ENCODE results near the gene ALPP.
"Not testable (repeated sequence)": the region's sequence is repeated elsewhere in the genome, so short reads cannot be mapped to it uniquely, and the experiment has no call there.

The ALPP gene

DNA sequence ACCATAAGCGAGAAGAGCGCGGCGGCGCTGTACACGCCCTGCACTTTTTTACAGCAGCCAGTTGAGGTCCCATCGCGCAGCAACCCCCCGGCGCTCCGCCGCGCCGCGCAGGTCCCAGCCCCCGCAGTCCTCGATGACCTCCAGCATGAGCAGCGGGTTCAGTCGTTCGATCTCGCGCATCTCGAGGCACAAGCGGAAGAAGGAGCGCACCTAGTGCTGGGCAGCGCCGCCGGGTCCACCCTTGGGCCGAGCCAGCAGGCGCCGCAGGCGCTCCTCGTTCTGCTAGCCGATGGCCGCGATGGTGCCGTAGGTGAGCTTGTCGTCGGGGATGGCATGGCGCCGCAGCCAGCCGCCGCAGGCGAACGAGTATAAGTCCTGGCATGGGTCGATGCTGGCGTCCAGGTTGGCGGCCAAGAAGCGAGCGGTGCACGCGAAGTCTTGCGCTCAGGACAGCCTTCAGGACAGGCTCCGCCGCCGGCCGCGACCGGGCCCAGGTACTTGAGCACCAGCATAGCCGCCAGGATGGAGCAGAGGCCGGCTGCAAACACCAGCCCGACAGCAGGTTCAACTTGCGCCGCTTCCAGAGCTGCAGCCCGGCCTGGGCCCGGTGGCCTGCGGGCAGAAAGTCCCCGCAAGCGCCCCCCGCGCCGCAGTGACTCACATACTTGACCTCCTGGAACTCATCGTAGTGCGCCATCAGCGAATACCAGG lies 8.3 kb downstream of the ALPP start:
- ATAC-seq (replicated peaks) (no peak), DNase-seq (no peak)
- Mint-ChIP-seq H3K27me3 (peaks cover 62 to 80% of the 10 kb centered on the region in 2 donors), H3K36me3 (ENCODE audit: insufficient read depth) (no peaks in the 10 kb centered on the region), H3K4me1 (ENCODE audit: low read depth in 2 of 2) (peaks cover 4 to 6% of the 10 kb centered on the region in 2 donors), H3K9me3 (no peaks in the 10 kb centered on the region), H3K27ac (no peak overlapping the region), H3K4me3 (peak overlapping the region in 1 of 2 donors; percentile 26)

- Mint-ChIP-seq H3K27ac (no peak overlapping the region), H3K36me3 (ENCODE audit: insufficient read depth) (no peaks in the 10 kb centered on the region), H3K9me3 (no peaks in the 10 kb centered on the region), H3K4me1 (ENCODE audit: low read depth in 2 of 2) (peaks cover 4 to 6% of the 10 kb centered on the region in 2 donors), H3K27me3 (peaks cover 55 to 77% of the 10 kb centered on the region in 2 donors), H3K4me3 (no peak overlapping the region)
- ATAC-seq (replicated peaks) (no peak), DNase-seq (no peak)
These were observed 9.1 kb downstream of the ALPP start for GRCh38 chr2:232387451-232388171.

- H3K4me3 Mint-ChIP-seq: no peak overlapping the region
- H3K4me1 Mint-ChIP-seq (ENCODE audit: low read depth in 2 of 2): peaks cover 4 to 6% of the 10 kb centered on the region in 2 donors
- ATAC-seq (replicated peaks) (no peak), DNase-seq (no peak)
- no peak overlapping the region for H3K27ac Mint-ChIP-seq
- no peaks in the 10 kb centered on the region for H3K9me3 Mint-ChIP-seq
- H3K36me3 Mint-ChIP-seq (ENCODE audit: insufficient read depth): no peaks in the 10 kb centered on the region
- peaks cover 50 to 69% of the 10 kb centered on the region in 2 donors for H3K27me3 Mint-ChIP-seq
These were observed 9.9 kb downstream of the ALPP start for GRCh38 chr2:232388324-232388891.

DNA sequence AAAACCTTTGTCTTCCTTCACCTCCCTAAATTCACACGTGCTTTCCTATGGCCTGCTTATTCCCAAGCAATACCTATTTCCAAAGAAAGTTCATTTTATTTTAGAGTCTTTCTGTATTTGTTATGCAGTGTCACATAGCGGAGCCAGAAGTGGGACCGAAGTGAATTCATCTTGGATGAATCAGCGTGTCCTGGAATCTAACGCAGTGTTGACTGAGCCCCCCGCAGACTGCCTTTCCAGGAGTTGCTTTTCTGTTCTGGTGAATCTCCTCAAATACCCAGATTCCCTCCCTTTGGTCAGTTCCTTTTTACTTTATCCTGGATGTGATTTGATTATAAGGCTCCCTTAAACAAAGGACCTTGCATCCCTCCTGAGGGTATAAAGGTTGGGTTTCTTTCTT lies 10.8 kb downstream of the ALPP start:
- Mint-ChIP-seq H3K27me3 (peaks cover 46 to 60% of the 10 kb centered on the region in 2 donors), H3K4me3 (no peak overlapping the region), H3K9me3 (no peaks in the 10 kb centered on the region), H3K36me3 (ENCODE audit: insufficient read depth) (no peaks in the 10 kb centered on the region), H3K27ac (no peak overlapping the region), H3K4me1 (ENCODE audit: low read depth in 2 of 2) (peaks cover 4 to 6% of the 10 kb centered on the region in 2 donors)
- DNase-seq (no peak), ATAC-seq (replicated peaks) (no peak)

- Mint-ChIP-seq H3K4me1 (ENCODE audit: low read depth in 2 of 2) (peaks cover 4 to 6% of the 10 kb centered on the region in 2 donors), H3K36me3 (ENCODE audit: insufficient read depth) (no peaks in the 10 kb centered on the region), H3K27ac (no peak overlapping the region), H3K4me3 (no peak overlapping the region), H3K9me3 (no peaks in the 10 kb centered on the region), H3K27me3 (peaks cover 39 to 48% of the 10 kb centered on the region in 2 donors)
- no peak for ATAC-seq (replicated peaks)
- DNase-seq: no peak
These were observed 12.1 kb downstream of the ALPP start for GRCh38 chr2:232390661-232391060.

DNA sequence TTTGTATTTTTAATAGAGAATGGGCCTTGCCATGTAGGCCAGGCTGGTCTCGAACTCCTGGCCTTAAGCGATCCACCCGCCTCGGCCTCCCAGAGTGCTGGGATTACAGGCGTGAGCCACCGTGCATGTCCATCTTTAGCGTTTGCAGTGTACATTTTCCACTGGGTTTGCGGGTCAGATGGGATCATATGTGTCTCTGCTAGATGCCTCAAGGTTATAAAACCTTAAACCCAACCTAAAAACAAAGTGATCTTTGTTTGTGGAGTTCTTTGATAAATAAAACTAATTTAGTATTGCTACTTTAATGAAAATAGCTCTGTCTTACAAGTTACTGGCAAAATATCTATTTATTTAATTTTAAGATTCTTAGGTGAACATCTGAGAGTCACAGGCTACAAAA lies 15.0 kb downstream of the ALPP start:
- H3K4me1 Mint-ChIP-seq (ENCODE audit: low read depth in 2 of 2): no peaks in the 10 kb centered on the region
- no peaks in the 10 kb centered on the region for H3K9me3 Mint-ChIP-seq
- no peak overlapping the region for H3K27ac Mint-ChIP-seq
- DNase-seq: no peak
- no peak overlapping the region for H3K4me3 Mint-ChIP-seq
- ATAC-seq (replicated peaks): no peak
- H3K36me3 Mint-ChIP-seq (ENCODE audit: insufficient read depth): no peaks in the 10 kb centered on the region
- peaks cover 35 to 43% of the 10 kb centered on the region in 2 donors for H3K27me3 Mint-ChIP-seq

DNA sequence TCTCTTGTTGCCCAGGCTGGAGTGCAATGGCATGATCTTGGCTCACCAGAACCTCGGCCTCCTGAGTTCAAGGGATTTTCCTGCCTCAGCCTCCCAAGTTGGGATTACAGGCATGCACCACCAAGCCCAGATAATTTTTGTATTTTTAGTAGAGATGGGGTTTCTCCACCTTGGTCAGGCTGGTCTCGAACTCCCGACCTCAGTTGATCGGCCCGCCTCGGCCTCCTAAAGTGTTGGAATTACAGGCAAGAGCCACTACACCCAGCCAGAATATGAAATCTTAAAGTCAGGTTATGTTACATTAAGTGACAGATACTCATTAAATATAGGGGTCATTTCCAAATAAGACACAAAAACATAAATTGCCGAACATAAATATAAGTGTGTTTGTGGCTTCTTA lies 15.9 kb downstream of the ALPP start:
- H3K4me3 Mint-ChIP-seq; DNase-seq; H3K36me3 Mint-ChIP-seq (ENCODE audit: insufficient read depth); H3K27ac Mint-ChIP-seq; ATAC-seq (replicated peaks); H3K4me1 Mint-ChIP-seq (ENCODE audit: low read depth in 2 of 2); H3K9me3 Mint-ChIP-seq: not testable (repeated sequence)
- H3K27me3 Mint-ChIP-seq: peaks cover 32 to 39% of the 10 kb centered on the region in 2 donors

DNA sequence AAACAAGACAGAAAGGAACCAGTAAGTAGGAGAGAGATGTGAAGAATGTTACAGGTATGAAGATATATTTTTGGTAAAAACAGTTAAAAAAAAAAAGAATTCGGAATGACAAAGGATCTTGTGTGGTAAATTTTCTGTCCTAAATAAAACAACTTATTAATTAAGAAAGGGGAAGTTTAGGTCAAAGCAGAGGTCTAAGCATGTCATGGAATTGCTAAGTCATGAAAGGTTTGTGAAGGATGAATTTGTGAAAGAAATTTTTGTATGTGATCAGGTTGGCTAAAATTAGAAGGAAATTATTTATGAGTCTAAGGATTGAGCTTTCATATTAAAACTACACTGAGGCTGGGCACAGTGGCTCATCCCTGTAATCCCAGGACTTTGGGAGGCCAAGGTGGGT lies 17.0 kb downstream of the ALPP start:
- DNase-seq: no peak
- no peaks in the 10 kb centered on the region for H3K4me1 Mint-ChIP-seq (ENCODE audit: low read depth in 2 of 2)
- no peak overlapping the region for H3K27ac Mint-ChIP-seq
- H3K4me3 Mint-ChIP-seq: no peak overlapping the region
- H3K27me3 Mint-ChIP-seq: peaks cover 30 to 39% of the 10 kb centered on the region in 2 donors
- no peaks in the 10 kb centered on the region for H3K9me3 Mint-ChIP-seq
- no peak for ATAC-seq (replicated peaks)
- H3K36me3 Mint-ChIP-seq (ENCODE audit: insufficient read depth): no peaks in the 10 kb centered on the region

DNA sequence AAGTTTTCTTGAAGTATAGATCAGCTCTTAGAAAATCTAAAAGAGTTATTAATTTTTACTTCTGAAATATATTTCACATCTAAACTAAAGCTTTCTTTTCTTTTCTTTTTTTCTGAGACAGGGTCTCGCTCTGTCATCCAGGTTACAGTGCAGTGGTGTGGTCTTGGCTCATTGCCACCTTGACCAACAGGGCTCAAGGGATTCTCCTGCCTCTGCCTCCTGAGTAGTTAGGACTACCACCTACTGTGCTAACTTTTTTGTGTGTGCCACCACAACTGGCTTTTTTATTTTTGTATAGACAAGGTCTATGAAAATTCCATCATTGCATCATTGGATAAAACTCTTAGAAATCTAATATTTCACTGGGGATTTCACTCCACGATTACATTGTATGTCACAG lies 18.1 kb downstream of the ALPP start:
- Mint-ChIP-seq H3K36me3 (ENCODE audit: insufficient read depth) (no peaks in the 10 kb centered on the region), H3K9me3 (no peaks in the 10 kb centered on the region), H3K4me1 (ENCODE audit: low read depth in 2 of 2) (no peaks in the 10 kb centered on the region), H3K27me3 (peaks cover 28 to 34% of the 10 kb centered on the region in 2 donors), H3K27ac (no peak overlapping the region), H3K4me3 (no peak overlapping the region)
- ATAC-seq (replicated peaks) (no peak), DNase-seq (no peak)

DNA sequence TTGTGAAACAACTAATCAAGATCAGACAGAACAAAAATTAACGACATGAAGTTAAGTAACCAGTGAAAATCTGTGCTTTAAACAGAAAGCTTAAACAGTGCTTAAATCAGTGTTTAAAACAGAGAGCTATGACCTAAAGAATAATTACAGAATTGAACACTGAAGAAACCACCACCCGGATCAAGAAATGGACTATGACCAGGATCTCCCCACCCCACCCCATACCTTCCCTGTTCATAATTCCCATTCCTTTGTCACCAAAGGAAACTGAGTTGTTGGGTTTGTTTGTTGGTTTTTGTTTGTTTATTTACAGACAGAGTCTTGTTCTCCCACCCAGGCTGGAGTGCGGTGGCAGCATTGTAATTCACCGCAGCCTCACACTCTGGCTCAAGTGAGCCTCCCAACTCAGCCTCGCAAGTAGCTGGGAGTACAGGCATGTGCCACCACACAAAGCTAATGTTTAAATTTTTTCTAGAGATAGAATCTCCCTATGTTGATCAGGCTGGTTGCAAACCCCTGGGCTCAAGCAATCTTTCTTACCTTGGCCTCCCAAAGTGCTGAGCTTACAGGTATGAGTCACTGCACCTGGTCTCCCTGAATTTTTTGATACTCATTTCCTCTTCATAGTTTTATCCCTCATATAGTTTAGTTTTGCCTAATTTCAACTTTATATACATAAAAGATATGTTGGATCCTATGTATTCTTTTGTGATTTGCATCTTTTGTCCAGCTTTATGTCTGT lies 19.9 kb downstream of the ALPP start:
- Mint-ChIP-seq H3K27ac (no peak overlapping the region), H3K36me3 (ENCODE audit: insufficient read depth) (no peaks in the 10 kb centered on the region)
- no peak for DNase-seq

DNA sequence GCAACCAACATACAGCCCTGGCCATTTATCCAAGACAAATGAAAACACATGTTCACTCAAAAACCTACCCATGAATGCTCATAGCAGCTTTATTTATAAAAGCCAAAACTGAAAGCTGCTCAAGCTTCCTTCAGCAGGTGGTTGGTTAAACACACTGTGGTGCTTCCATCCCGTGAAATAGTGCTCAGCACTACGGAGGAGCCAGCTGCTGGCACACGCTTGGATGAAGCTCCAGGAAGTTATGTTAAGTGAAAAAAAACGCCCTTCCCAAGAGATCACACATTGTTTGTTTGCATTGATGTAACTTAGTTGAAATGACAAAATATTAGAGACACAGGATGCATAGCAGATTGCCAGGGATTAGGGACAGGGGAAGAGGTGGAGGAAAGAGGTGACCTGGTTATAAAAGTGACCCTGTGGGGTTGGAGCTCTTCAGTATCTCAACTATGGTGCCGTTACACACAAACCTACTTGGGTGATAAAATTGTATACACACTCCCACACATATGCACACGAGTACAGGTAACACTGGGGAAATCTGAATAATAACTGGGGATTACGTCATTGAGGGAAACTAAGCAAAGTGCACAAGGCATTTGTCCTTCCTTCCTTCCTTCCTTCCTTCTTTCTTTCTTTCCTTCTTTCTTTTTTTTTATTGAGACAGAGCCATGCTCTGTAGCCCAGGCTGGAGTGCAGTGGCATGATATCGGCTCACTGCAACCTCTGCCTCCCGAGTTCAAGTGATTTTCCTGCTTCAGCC lies 21.9 kb downstream of the ALPP start:
- Mint-ChIP-seq H3K27ac (no peak overlapping the region), H3K4me3 (no peak overlapping the region), H3K9me3 (no peaks in the 10 kb centered on the region), H3K4me1 (ENCODE audit: low read depth in 2 of 2) (no peaks in the 10 kb centered on the region), H3K27me3 (peaks cover 28 to 34% of the 10 kb centered on the region in 2 donors), H3K36me3 (ENCODE audit: insufficient read depth) (no peaks in the 10 kb centered on the region)
- DNase-seq (no peak), ATAC-seq (replicated peaks) (no peak)

More for the DNA sequence above, 19.9 kb downstream of the ALPP start:
- Mint-ChIP-seq H3K4me3 (no peak overlapping the region), H3K27me3 (peaks cover 31 to 34% of the 10 kb centered on the region in 2 donors), H3K4me1 (ENCODE audit: low read depth in 2 of 2) (no peaks in the 10 kb centered on the region), H3K9me3 (no peaks in the 10 kb centered on the region)
- ATAC-seq (replicated peaks): no peak

- Mint-ChIP-seq H3K27me3 (peaks cover 19 to 25% of the 10 kb centered on the region in 2 donors), H3K27ac (no peak overlapping the region), H3K36me3 (ENCODE audit: insufficient read depth) (no peaks in the 10 kb centered on the region), H3K4me1 (ENCODE audit: low read depth in 2 of 2) (no peaks in the 10 kb centered on the region), H3K4me3 (no peak overlapping the region), H3K9me3 (no peaks in the 10 kb centered on the region)
- ATAC-seq (replicated peaks) (no peak), DNase-seq (no peak)
These were observed 24.0 kb downstream of the ALPP start for GRCh38 chr2:232402518-232402917.

Measured in effector memory CD8-positive, alpha-beta T cell (primary cell).